Measurements from ENCODE around the gene TSNAXIP1.
A peak's percentile ranks its signal among the peaks of the same experiment; 100 is the strongest.
"Not testable (repeated sequence)": the region's sequence is repeated elsewhere in the genome, so short reads cannot be mapped to it uniquely, and the experiment has no call there.

TSNAXIP1 gene

DNA sequence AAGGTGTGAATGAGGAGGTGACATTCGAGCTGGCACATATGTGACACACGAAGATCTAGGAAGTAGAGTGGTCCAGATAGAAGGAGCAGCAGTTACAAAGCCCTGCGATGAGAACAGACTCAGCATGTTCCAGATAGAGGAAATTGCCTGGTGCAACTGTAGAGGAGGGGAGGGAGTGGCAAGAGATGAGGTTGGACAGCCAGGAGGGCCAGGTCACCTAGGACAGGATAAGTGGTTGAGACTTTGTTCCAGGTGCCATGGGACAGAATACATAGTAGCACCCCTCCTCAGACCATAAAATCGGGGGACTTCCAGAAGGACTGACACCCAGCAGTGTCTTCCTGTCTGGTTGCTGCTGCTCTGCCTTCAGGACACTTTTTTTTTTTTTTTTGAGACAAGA is 51.8 kb downstream of the TSNAXIP1 start:
- DNase-seq (ENCODE audit: low read depth in 2 of 2) = no peak

DNA sequence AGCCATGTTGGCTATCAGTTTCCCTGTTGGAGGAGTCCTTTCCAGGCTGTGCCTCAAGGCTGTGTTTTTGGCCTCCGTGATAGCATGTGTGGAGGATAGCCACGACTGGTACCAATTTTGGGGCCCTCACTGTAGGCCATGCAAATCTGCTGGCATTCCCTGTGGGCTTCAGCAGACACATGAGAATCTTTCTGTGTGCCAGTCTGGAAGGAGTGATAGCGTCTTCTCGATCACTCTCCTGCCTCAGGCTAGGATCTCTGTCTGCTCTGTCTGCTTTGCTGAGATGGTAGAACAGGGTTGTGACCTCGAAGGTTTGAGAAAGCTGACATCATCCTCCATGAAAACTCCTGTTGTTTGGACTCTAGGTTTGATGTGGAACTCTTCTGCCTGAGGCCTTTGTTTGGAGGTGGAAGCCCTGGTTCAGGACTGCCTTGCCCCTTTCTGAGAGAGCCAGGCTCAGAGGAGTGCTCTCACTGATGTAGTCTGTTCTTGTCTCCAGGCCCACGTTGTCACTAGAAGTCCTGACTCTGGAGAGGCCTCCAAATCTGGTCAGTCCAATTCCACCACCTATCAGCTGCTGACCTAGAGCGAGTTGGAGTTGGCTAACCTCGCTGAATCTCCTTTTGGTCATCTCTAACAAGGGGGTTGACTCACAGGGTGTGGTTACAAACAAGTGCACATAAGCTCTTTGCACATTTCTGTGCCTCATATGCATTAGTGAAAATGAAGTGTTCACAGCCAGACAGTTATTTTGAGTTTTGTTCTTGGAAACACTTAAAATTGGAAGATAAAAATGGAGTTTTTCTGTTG is 54.1 kb downstream of the TSNAXIP1 start:
- DNase-seq (ENCODE audit: low read depth in 2 of 2) = no peak

DNA sequence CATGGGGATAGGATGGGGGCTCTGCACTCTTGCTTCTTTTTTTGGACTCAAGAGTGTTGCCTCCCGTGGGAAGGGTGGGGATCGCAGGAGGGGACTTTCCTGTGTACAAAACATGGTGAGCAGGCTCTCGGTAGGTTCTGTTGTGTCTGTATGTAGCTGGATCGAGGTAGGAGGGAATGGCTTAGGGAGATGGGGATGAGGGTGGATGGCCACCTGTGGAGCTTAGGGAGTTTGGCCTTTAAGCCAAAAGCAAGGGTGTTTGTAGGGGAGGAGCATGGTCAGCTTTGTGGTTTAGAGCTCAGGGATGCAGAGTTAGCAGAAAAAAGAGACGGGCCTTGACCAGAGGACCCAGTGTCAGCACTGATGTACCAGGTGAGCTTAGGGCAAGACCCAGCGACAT is 55.2 kb downstream of the TSNAXIP1 start:
- no peak for DNase-seq (ENCODE audit: low read depth in 2 of 2)

DNA sequence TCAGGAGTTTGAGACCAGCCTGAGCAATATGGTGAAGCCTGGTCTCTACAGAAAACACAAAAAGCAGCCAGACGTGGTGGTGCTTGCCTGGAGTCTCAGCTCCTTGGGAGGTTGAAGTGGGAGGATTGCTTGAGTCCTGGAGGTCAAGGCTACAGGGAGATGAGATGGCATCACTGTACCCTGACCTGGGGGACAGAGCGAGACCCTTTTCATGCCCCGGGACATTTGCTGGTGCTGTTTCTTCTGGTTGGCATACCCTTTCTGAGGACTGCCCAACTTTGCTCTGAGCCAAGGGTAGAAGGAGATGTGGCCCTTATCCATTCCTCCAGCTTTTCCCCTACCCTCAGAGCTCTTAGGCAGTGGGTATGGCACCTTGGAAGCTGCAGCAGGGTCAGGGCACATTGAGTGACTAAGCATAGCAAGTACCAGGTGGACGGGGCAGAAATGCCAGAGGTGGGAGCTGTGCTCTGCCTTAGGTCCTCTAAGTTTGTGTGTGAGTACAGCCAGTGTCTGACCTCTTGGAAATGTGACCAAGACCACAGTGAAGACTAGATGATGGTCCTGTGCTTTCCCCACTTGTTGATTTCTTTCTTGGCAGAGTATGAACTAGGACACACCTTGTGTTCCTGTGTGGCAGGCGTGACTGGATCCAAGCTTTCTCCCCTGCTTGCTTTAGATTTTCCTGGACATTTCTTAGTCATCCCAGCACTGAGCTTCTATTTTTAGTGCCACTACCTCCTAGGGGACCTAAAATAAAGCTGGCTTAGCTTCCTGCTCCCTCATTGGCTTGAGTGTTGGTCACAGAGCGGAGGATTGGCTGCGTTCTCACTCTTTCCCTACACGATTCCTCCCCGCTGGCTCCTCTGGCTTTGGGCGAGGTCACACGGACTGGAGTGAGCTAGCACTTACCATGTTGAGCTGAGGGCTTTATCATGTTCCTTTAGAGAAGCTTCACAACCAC is 56.2 kb downstream of the TSNAXIP1 start:
- no peak for DNase-seq (ENCODE audit: low read depth in 2 of 2)

DNA sequence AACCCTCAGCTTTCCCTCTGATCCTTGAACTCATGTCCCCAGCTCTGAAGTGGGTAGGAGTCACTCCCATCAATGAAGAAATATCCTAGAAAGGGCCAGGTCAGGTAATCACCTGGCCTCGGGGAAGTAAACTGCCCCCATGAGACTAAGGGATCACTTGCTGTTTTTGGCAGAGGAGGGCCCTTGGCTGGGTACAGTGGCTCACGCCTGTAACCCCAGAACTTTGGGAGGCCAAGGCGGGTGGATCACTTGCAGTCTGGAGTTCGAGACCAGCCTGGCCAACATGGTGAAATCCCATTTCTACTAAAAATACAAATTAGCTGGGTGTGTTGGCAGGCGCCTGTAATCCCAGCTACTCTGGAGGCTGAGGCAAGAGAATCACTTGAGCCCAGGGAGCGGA is 57.4 kb downstream of the TSNAXIP1 start:
- DNase-seq (ENCODE audit: low read depth in 2 of 2) = not testable (repeated sequence)

DNA sequence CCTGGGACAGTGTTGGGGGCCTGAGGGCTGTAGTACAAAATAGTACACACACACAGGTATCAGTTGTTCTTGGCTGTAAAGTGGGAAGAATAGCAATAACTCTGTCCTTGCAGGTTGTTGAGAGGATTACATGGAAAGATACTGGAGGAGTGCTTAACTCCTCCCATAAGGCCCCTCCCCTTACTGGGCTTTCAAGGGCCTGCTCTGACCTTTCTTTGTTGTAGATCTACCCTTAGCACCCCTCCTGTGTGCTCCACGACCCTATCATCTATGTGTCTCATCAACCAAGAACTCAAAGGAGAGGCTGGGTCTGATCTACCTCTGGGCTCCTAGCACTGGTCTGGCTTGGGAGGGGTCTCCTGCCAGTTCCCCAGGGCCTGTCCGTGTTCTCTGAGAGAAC is 57.9 kb downstream of the TSNAXIP1 start:
- no peak for DNase-seq (ENCODE audit: low read depth in 2 of 2)

DNA sequence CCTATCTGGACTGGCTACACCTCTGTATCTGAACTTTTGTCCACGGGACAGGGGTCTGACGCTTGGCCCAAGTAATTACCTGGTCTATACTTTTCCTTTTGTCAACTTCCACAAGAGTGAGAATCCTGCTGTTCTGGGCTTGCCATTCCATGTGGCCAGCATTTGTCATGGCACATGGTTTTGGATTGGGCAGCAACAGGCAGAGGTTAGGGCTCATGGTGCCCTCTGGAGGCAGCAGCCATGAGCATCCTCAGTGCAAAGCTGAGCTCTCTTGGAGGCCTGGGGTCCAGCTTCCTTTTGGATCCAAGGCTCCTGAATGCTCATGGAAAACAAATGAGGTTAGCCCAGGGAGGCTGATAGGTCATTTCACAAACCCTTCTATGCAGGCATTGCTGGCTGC is 58.6 kb downstream of the TSNAXIP1 start:
- no peak for DNase-seq (ENCODE audit: low read depth in 2 of 2)

DNA sequence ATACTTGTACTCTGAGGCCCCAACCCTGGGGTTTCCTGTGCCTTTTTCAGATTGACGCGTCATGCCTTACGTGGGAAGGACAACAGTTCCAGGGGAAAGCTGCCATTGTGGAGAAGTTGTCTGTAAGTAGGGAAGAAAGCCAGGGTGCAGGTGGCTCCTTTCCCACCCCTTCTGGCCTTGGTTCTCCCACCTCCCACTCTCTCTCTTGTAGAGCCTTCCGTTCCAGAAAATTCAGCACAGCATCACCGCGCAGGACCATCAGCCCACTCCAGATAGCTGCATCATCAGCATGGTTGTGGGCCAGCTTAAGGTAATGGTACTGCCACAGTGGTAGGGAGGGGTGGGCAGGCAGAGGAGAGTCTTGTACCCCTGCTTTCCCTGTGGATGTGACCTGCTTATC is 61.6 kb downstream of the TSNAXIP1 start:
- no peak for DNase-seq (ENCODE audit: low read depth in 2 of 2)

DNA sequence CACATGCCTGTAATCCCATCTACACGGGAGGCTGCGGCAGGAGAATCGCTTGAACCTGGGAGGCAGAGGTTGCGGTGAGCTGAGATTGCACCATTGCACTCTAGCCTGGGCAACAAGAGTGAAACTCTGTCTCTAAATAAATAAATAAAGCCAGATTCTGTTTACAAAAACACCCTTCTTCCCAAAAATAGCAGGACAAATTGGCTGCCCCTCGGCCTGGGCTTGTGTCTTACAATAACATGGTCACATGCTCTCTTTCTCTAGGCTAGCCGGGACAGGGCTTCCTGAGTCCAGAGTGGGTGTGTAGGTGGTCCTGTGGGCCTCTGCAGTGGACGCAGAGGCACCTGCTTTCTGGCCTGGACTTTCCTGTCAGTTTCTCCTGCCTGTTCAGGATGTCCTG is 63.0 kb downstream of the TSNAXIP1 start:
- no peak for DNase-seq (ENCODE audit: low read depth in 2 of 2)

DNA sequence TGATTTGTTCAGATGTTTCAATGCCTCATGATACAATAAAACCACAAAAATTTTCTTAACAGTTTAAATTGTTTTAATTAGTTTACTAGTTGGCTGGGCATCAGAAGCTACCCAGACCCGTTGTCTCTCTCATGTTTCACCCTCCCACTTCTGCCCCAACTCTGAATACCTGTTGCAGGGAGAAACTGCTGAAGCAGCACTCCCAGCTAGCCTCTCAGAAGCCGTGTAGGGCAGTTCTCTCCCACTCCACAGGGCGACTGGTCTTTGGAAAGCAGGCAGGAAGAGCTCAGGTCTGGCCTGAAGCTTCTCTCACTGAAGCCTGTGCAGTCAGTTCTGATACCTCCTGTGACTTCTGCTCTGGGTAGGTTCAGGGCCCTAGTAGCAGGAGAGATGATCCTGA is 64.6 kb downstream of the TSNAXIP1 start:
- no peak for DNase-seq (ENCODE audit: low read depth in 2 of 2)

DNA sequence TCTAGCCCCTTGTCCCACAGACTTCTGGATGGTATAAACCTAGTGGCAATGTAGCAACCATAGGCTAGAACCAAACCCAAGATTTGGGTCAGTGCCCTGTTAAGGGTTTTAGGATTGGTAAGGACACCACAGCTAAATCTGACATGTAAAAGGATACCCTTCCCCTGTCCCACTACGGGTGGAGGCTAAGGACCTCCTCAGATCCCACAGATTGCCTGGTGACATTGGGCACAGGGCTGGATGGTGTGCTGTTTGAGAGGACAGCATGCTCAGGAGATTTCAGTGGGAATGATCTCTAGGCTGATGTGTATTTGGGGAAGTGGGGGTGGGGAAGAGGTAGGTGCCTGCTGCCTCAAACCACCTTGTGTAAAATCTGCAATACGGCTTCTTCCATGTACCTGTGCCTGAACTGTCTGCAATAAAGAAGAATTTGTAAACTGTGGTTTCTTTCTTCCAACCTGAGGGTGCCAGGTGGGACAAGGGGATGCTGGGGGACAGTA is 65.5 kb downstream of the TSNAXIP1 start:
- no peak for DNase-seq (ENCODE audit: low read depth in 2 of 2)

DNA sequence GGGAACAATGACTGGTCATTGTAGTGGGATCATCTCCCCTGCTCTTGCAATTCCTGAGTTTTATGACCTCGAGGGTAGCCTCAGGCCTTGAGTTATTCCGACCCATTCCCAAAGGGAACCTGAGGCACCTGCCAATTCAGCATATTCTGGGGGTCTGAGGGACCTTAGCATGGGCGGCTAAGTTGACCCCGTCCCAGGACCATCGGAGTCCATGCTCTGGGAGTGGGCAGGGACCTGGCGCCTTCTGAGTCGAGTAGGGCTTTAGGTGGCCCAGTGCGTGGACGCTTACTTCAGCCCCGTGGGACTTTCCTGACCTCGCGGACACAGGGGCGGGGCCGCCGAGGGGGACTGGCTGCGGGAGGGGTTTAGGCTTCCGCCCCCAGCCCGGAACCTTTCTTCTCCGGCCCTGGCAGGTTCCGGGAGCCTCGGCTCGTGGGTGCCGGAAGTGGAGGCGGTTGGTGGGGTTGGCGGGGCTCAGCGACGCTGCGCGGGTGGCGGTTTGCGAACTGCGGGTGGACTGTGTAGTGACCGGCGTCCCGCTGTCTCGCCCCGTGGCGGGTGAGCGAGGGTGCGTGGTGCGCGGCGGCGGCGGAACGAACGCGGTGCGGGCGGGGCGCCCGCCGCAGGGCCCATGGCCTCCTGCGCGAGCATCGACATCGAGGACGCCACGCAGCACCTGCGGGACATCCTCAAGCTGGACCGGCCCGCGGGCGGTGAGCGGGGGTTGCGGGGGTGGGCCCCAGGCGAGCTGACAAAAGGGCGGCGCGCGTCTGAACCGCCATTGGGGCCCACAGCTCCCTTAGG is 66.1 kb downstream of the TSNAXIP1 start, which contains the start of gene EDC4:
Gene EDC4, plus strand, starts transcription at position 422 of the 804 bp plus-strand sequence. Its CDS starts 210 bp downstream, at position 632.
- DNase-seq (ENCODE audit: low read depth in 2 of 2) = peak; percentile 39

DNA sequence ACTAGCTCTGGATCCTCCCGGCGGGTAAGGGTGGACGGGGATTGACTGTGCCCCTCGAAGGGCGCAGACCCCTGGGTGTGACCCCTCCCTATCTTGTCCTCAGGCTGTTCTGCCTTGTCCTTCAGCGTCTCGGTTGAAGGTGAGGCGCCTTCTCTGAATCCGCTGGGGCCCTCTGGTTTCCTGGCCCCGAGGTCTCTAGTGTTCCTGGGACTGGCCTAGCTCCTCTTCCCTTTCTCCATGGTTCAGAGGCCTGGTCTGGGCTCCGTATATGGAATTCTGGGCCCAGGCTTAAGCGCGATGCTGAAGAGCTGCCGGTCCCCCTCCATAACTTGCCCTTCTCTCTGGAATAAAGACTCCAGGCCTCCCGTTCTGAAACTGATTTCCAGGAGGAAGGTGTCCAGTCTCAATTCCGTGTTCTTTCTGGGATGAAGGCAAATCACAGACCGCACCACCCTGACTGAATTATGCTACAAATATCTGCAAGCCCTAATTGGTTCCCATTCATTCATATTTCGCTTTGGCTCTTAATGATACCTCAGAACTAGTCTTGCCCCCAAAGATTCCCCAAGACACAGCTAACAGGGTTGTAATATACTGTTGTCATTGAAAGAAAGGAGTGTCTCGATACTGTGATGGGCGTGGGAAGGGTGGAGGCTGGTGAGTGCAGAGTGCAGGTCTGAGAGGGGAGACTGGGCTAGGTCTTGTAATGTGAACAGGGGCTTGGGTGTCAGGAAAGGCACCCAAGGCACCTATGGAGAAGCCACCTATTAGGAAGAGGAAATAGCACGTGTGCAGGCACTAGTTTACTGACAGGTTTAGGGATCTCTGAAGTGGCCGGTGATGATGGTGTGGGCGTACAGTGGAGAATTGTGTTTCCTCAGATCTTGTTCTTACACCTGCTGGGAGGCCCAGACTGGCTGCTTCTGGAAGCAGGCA is 67.0 kb downstream of the TSNAXIP1 start:
- DNase-seq (ENCODE audit: low read depth in 2 of 2) = no peak

DNA sequence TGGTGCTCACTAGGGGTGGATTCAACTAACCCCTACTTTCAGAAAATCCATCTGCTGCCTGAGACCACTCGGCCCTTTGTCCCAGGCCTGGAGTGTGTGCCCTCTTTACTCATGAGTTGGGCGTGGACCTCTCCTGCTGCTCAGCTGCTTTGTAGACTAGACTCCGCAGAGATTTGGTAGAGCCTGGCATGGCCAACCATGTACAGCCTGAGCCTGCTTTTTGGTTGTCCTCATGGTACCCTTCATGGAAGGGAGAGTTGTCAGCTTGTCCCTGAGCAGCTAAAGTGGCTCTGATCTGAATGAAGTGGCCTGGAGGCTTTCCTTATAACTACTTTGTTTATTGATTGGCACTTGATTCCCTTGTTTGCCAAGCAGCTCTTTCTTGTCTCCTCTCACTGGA is 67.7 kb downstream of the TSNAXIP1 start:
- DNase-seq (ENCODE audit: low read depth in 2 of 2) = no peak

DNA sequence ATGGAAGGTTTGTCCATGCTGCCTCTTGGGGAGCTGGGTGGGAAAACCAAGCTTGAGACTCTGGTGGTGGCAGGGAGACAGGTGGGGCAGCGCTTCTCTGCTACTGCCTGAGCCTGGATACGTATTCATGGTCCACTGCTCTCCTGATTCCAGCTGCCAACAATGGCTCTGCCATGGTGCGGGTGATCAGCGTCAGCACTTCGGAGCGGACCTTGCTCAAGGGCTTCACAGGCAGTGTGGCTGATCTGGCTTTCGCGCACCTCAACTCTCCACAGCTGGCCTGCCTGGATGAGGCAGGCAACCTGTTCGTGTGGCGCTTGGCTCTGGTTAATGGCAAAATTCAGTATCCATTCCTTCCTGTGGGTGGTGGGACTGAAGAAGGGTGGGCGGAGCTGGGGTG is 70.4 kb downstream of the TSNAXIP1 start:
- DNase-seq (ENCODE audit: low read depth in 2 of 2) = no peak
